WTC11 (cell line): ENCODE results near the gene FAM50A.

Source experiments
- CTCF ChIP-seq: fragments of 200-600 bp; IDR thresholded peaks from 2 replicates; pipeline ENCODE4 v1.8.0; 2022; ENCODE audit warnings: antibody characterized with exemption
- GTF2I ChIP-seq: fragments of 250-450 bp; sonication (Bioruptor Pico); conservative IDR thresholded peaks from 2 replicates; pipeline ENCODE4 v1.4.0; 2021; ENCODE audit warnings: mild to moderate bottlenecking
- KAT7 ChIP-seq: sonication (generic); formaldehyde crosslinking; IDR thresholded peaks from 2 replicates; pipeline ENCODE4 v1.8.1; 2023; ENCODE audit warnings: missing genetic modification reagents, mild to moderate bottlenecking, borderline replicate concordance
- MAX ChIP-seq: sonication (generic); formaldehyde crosslinking; IDR thresholded peaks from 2 replicates; pipeline ENCODE4 v1.8.0; 2022; ENCODE audit warnings: mild to moderate bottlenecking, missing genetic modification reagents
- MLX ChIP-seq: sonication (generic); formaldehyde crosslinking; IDR thresholded peaks from 2 replicates; pipeline ENCODE4 v1.8.1; 2023; ENCODE audit warnings: mild to moderate bottlenecking, missing genetic modification reagents, moderate library complexity
- MYBL2 ChIP-seq: sonication (generic); formaldehyde crosslinking; IDR thresholded peaks from 2 replicates; pipeline ENCODE4 v1.8.1; 2023; ENCODE audit warnings: mild to moderate bottlenecking, moderate library complexity, missing genetic modification reagents
- NFYB ChIP-seq: sonication (generic); formaldehyde crosslinking; conservative IDR thresholded peaks from 2 replicates; pipeline ENCODE4 v1.8.0; 2022; ENCODE audit warnings: low read depth, missing genetic modification reagents
- NR1H2 ChIP-seq: sonication (generic); formaldehyde crosslinking; IDR thresholded peaks from 2 replicates; pipeline ENCODE4 v1.9.0; 2021; ENCODE audit warnings: mild to moderate bottlenecking, moderate library complexity, missing genetic modification reagents
- TEAD1 ChIP-seq: sonication (generic); formaldehyde crosslinking; IDR thresholded peaks from 2 replicates; pipeline ENCODE4 v1.8.0; 2022; ENCODE audit warnings: mild to moderate bottlenecking, missing genetic modification reagents

- TF ChIP-seq MYBL2 (no peak), CTCF (no peak), GTF2I (CRISPR knock-in tag) (no peak), NFYB (no peak), KAT7 (no peak), MAX (CRISPR knock-in tag) (no peak), MLX (CRISPR knock-in tag) (no peak), NR1H2 (no peak), TEAD1 (CRISPR knock-in tag) (no peak)
Observed at GRCh38 chrX:154490021-154490413, 46.1 kb downstream of the FAM50A start.
